NCI-H345 treated with DMSO at 0.1 percent for 48 hours (cell line): ENCODE measurements around the gene CCNJL.
"Not testable (repeated sequence)": the region's sequence is repeated elsewhere in the genome, so short reads cannot be mapped to it uniquely, and the experiment has no call there.

Experiments
- DNase-seq: peaks from one replicate; lab custom pipeline; 2025; ENCODE audit not compliant: unreplicated experiment; lab: John Stamatoyannopoulos, UW

Gene CCNJL

GRCh38 chr5:160334716-160335115, 22.4 kb upstream of the CCNJL start:
- not testable (repeated sequence) for DNase-seq

- no peak for DNase-seq
Observed at GRCh38 chr5:160333721-160334120, 21.4 kb upstream of the CCNJL start.

DNA sequence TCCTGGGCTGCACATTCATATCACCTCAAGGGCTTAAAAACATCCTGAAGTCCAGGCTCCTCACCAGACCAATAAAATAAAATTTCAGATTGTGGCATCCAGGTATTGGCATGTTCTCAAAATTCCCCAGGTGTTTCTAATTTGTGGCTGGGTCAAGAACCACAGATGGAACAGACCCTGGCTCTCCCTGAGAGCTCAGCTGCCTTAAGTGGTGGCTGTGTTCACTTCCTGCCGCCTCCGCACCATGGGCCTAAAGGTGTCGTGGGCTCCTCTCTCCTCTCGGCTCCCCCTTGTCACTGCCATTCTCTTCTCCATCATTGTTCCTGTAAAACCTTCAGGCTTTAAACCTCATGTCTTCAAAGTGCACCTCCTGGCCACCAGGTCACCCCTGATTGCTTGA, 17.8 kb upstream of the CCNJL start:
- DNase-seq: no peak

GRCh38 chr5:160327818-160328217, 15.5 kb upstream of the CCNJL start:
- no peak for DNase-seq

DNA sequence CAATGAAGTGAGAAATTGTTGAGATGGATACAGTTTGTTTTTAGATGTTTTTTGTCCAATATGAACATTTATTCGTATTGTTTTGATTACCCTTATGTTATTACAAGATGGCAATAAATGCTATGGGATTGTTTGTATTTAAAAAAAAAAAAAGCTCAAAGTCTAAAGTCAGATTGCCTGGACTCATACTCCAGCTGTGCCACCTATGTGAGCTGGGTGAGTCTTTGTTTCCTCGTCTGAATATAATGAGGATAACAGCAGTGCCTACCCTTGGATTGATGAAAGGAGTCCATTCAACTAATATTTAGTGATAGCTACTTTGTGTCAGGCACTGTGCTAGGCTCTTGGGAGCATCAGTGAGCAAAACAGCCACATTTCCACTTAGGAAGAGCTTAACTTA, 14.6 kb upstream of the CCNJL start:
- no peak for DNase-seq

GRCh38 chr5:160325716-160326115, 13.4 kb upstream of the CCNJL start:
- no peak for DNase-seq

DNA sequence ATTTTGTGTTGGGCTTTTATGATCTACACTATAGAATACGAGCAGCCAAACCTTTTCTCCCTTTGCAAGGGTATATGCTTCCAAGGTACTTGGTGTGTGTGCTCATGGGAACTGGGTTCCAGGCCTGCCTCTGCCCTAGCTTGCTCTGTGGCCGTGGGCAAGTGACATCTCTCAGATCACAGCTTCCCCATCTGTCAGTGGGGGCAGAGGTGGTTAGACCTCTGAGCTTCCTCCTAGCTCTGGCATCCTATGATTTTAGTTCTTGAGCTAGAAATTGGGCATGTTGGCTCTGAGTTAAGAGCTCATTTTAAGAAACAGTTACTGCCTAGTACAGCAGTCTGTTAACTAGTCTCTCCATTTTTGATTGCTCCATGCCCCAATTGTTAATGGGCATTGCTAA, 12.5 kb upstream of the CCNJL start:
- DNase-seq: no peak

DNA sequence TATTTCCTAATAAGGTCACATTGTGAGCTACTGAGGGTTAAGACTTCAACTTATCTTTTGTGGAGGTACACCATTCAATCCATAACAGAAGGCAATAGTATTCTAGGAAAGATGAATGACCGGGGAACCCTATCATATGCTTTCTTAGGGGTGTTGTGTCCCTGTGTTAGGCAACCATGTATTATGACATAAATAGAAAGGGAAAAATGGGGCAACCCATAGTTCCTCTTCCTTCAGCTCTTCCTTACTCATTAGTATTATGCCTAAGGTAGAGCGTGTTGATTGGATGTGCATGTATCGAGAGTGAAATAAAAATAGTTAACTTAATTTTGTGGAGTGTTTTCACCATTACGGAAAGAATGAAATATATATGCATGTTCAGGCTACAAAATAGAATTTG, 6.0 kb upstream of the CCNJL start:
- DNase-seq: no peak

DNA sequence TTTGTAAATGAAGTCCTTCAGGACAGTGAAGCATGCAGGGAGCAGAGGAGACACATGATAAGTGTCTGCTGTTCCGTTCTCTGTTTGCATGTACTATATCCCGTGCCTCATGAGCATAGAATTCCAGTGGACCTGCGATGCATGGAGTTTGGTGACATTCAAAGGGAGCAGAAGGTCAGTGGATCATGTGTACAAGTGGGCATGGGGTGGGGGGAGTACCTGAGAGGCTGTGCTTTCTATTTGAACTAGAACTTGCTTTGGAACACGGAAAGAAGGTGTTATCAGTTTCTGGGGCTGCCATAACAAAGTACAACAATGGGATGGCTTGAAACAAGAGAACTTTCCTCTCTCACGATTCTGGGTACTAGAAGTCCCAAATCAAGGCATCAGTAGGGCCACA, 5.1 kb upstream of the CCNJL start:
- no peak for DNase-seq

DNA sequence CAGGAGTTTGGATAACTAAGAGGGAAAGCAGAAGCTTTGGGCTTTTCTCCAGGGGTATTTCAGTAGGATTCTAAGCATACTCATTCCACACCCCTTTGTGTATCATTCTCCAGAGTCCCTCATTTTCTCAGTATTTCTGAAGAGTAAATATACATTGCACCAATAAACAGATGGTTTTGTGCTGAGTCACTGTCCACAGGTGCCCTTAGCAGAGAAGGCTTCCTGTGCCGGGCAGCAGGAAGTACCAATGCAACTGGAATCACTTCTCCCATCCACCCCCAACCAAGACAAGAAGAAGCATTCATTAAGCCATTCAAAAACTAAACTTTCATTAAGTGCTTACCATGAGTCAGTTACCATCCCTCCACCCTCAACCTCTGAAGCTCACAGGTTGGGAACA, 3.6 kb upstream of the CCNJL start:
- no peak for DNase-seq

GRCh38 chr5:160312960-160313727, 780 bp upstream of the CCNJL start:
- peak; percentile 41 for DNase-seq

- no peak for DNase-seq
Observed at GRCh38 chr5:160311491-160312133, 752 bp downstream of the CCNJL start.

- no peak for DNase-seq
Observed at GRCh38 chr5:160310552-160311295, 1.6 kb downstream of the CCNJL start.

GRCh38 chr5:160310140-160310539, 2.2 kb downstream of the CCNJL start:
- DNase-seq: no peak

GRCh38 chr5:160306696-160307095, 5.7 kb downstream of the CCNJL start:
- DNase-seq: no peak

GRCh38 chr5:160305319-160305718, 7.0 kb downstream of the CCNJL start:
- DNase-seq: no peak

GRCh38 chr5:160303690-160304089, 8.7 kb downstream of the CCNJL start:
- DNase-seq: no peak

GRCh38 chr5:160298189-160298588, 14.2 kb downstream of the CCNJL start:
- no peak for DNase-seq

- DNase-seq: no peak
Observed at GRCh38 chr5:160297776-160298175, 14.6 kb downstream of the CCNJL start.

- DNase-seq: no peak
Observed at GRCh38 chr5:160297004-160297403, 15.4 kb downstream of the CCNJL start.

DNA sequence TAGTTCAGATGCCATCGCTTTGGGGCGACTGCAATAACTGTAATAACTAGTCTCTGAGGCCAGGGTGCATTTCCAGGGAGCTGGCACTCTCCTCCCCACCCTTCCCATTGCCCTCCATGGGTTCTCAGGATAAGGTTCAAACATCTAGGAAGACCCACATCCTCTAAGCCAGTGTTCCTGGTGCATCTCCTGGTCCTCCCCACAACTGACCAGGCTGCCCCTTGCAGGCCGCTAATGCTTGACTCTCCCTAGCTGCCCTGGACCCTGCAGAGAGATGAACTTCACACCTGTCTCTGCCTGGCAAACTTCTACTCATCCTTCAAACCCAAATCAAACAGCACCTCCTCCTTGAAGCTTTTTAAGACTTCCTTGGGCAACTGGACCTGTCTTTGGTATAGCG, 15.9 kb downstream of the CCNJL start:
- DNase-seq: no peak

DNA sequence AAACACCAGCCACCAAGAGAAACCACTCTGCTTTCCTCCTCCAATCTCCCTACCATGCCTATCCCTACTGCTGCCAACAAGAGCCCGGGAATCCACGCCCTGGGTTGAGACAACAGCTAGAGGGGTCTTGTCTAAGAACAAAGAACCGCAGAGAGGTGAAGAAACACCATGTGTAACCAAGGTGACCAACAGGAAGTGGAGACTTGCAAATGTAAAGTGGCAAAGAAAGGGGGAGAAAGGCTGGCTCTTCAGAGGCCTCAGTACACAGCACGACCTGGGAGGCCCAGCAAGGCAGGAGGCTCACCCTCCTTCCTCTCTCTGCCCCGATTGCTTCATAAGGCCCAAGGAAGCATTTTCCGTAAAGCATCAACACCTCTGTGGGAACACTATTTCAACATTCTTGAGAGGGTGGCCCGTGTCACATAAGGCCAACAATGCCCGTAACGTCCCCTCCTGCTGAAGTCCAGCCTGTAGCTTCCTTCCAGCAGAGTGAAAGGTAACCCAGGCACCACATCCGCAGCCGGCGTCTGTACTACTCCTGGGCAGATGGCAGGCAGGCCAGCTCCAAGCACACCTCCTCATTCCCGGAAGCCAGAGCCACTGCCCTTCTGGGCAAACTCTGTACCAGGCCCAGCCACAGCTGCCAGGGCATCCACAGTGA, 18.3 kb downstream of the CCNJL start:
- DNase-seq: no peak
